Measurements from ENCODE around the gene STAT5B. TPM values are rescaled to one million over a fixed set of nuclear protein-coding genes. Genes with fewer than 3 reads are reported as not detected.

STAT5B gene
- total and polyA plus RNA-seq, 2 of the 13 experiments (the other 11 are each of a cell fraction or from before 2014, with no cell fraction given): 21.0 to 42.8 TPM

DNA sequence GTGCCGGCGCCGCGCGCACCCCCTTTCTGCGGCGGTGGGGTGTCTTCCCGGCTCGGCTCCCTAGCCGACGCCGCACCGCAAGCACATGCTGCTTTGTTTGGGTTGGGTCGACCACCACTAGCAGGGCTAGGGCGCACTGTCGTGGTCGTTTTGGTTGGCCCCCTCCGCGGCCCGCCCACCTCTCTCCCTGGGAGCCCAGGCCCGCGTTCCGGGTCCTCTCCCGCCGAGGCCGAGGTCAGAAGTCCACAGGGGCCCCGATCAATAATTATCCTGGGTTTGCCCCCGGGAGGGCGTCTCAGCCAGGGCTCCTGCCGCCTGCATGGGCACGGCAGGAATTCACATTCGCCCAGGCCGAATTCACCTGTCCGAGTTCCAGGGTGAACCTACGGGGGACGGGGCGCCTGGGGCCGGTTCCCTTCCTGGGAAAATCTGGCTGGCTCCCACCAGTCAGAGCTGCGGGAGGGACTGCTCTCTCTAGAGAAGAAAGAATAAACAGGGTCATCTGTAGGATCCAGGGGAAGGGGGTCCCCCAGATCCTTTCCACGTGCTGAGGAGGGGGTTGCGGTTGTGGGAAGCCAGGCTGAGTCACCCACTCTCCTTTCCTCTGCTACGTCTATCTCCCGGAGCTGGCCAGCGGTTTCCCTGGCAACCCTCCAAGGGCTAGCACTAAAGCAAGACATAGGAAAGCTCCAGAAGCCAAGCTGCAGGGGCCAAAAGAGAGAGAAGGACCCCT lies 584 bp upstream of the STAT5B start (continued):
- peak; percentile 57; the same call in 1 of the 2 replicates for TF ChIP-seq RORA (CRISPR knock-in tag; IDR thresholded peaks at IDR 0.05)
- TF ChIP-seq ZNF567 (CRISPR knock-in tag; IDR thresholded peaks at IDR 0.05; ENCODE audit: borderline replicate concordance): no peak
- peak; percentile 88; the same call in 1 of the 2 replicates for TF ChIP-seq ZNF709 (CRISPR knock-in tag; IDR thresholded peaks at IDR 0.05)
- 0 out of 2 replicates have a peak, but pooled peaks have one; percentile 18 for TF ChIP-seq KAT2B (IDR thresholded peaks at IDR 0.05; ENCODE audit: borderline replicate concordance, low read depth, low read length)
- peak; percentile 54 for TF ChIP-seq HNRNPLL (IDR thresholded peaks at IDR 0.05; ENCODE audit: low read depth, low read length, poor library complexity, severe bottlenecking)
- TF ChIP-seq KLF16 (CRISPR knock-in tag; IDR thresholded peaks at IDR 0.05): peak in 1 of 2 experiments; percentile 88; a peak in 2 of 4 replicates
- TF ChIP-seq ZNF674 (CRISPR knock-in tag; IDR thresholded peaks at IDR 0.05; ENCODE audit: low read depth): no peak
- TF ChIP-seq MBD4 (IDR thresholded peaks at IDR 0.05; ENCODE audit: borderline replicate concordance, low read length): no peak
- peak; percentile 56; the same call in 1 of the 2 replicates for TF ChIP-seq ZNF761 (CRISPR knock-in tag; conservative IDR thresholded peaks at IDR 0.05)
- peak; percentile 90; the same call in 1 of the 2 replicates for TF ChIP-seq ZFX (CRISPR knock-in tag; IDR thresholded peaks at IDR 0.05; ENCODE audit: low read depth)
- no peak for TF ChIP-seq RELA (CRISPR knock-in tag; IDR thresholded peaks at IDR 0.05)
- no peak for TF ChIP-seq ZNF720 (CRISPR knock-in tag; IDR thresholded peaks at IDR 0.05)
- peak; percentile 46; the same call in 1 of the 2 replicates for TF ChIP-seq TOE1 (CRISPR knock-in tag; IDR thresholded peaks at IDR 0.05)
- TF ChIP-seq, protein P1, sequence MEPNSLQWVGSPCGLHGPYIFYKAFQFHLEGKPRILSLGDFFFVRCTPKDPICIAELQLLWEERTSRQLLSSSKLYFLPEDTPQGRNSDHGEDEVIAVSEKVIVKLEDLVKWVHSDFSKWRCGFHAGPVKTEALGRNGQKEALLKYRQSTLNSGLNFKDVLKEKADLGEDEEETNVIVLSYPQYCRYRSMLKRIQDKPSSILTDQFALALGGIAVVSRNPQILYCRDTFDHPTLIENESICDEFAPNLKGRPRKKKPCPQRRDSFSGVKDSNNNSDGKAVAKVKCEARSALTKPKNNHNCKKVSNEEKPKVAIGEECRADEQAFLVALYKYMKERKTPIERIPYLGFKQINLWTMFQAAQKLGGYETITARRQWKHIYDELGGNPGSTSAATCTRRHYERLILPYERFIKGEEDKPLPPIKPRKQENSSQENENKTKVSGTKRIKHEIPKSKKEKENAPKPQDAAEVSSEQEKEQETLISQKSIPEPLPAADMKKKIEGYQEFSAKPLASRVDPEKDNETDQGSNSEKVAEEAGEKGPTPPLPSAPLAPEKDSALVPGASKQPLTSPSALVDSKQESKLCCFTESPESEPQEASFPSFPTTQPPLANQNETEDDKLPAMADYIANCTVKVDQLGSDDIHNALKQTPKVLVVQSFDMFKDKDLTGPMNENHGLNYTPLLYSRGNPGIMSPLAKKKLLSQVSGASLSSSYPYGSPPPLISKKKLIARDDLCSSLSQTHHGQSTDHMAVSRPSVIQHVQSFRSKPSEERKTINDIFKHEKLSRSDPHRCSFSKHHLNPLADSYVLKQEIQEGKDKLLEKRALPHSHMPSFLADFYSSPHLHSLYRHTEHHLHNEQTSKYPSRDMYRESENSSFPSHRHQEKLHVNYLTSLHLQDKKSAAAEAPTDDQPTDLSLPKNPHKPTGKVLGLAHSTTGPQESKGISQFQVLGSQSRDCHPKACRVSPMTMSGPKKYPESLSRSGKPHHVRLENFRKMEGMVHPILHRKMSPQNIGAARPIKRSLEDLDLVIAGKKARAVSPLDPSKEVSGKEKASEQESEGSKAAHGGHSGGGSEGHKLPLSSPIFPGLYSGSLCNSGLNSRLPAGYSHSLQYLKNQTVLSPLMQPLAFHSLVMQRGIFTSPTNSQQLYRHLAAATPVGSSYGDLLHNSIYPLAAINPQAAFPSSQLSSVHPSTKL (CRISPR knock-in tag; IDR thresholded peaks at IDR 0.05): peak; percentile 89
- no peak for TF ChIP-seq ZNF251 (CRISPR knock-in tag; IDR thresholded peaks at IDR 0.05)
- TF ChIP-seq PHF21A (CRISPR knock-in tag; IDR thresholded peaks at IDR 0.05): peak; percentile 94
- no peak; the same call in 1 of the 2 replicates for TF ChIP-seq ZNF446 (CRISPR knock-in tag; IDR thresholded peaks at IDR 0.05)
- 0 out of 2 replicates have a peak, but pooled peaks have one; percentile 70 for TF ChIP-seq MAF1 (CRISPR knock-in tag; IDR thresholded peaks at IDR 0.05; ENCODE audit: borderline replicate concordance)
- TF ChIP-seq, protein P2, sequence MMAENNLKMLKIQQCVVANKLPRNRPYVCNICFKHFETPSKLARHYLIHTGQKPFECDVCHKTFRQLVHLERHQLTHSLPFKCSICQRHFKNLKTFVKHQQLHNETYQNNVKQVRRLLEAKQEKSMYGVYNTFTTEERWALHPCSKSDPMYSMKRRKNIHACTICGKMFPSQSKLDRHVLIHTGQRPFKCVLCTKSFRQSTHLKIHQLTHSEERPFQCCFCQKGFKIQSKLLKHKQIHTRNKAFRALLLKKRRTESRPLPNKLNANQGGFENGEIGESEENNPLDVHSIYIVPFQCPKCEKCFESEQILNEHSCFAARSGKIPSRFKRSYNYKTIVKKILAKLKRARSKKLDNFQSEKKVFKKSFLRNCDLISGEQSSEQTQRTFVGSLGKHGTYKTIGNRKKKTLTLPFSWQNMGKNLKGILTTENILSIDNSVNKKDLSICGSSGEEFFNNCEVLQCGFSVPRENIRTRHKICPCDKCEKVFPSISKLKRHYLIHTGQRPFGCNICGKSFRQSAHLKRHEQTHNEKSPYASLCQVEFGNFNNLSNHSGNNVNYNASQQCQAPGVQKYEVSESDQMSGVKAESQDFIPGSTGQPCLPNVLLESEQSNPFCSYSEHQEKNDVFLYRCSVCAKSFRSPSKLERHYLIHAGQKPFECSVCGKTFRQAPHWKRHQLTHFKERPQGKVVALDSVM (CRISPR knock-in tag; IDR thresholded peaks at IDR 0.05): 0 out of 2 replicates have a peak, but pooled peaks have one; percentile 59
- peak; percentile 84 for TF ChIP-seq IKZF4 (CRISPR knock-in tag; IDR thresholded peaks at IDR 0.05; ENCODE audit: borderline replicate concordance, low read depth, not compliant biosample characterization)
- peak; percentile 97; the same call in 1 of the 2 replicates for TF ChIP-seq MTF2 (CRISPR knock-in tag; IDR thresholded peaks at IDR 0.05; ENCODE audit: borderline replicate concordance)
- TF ChIP-seq SMARCE1 (IDR thresholded peaks at IDR 0.05; ENCODE audit: borderline replicate concordance): no peak
- no peak for TF ChIP-seq ZNF484 (CRISPR knock-in tag; IDR thresholded peaks at IDR 0.05; ENCODE audit: borderline replicate concordance, low read depth)
- peak; percentile 92 for TF ChIP-seq NRL (CRISPR knock-in tag; IDR thresholded peaks at IDR 0.05; ENCODE audit: borderline replicate concordance)
